Ramos (cell line): ENCODE data around the gene SUZ12.
"Not testable (repeated sequence)": the region's sequence is repeated elsewhere in the genome, so short reads cannot be mapped to it uniquely, and the experiment has no call there.

Source experiments
- in situ Hi-C: fragments of 300-500 bp; cut with MboI; formaldehyde crosslinking; loops from one replicate; pipeline ENCODE4 v1.14.3; 2022; ENCODE audit warnings: low sequenced_read_pairs; ENCODE audit not compliant: unreplicated experiment

The SUZ12 gene

GRCh38 chr17:32033223-32033622, 96.4 kb downstream of the SUZ12 start:
- in situ Hi-C loops, result no loop called here

GRCh38 chr17:32033812-32034211, 97.0 kb downstream of the SUZ12 start:
- in situ Hi-C loops, result not testable (repeated sequence)

GRCh38 chr17:32040246-32040645, 103.4 kb downstream of the SUZ12 start:
- in situ Hi-C loops, result not testable (repeated sequence)

GRCh38 chr17:32041306-32041875, 104.6 kb downstream of the SUZ12 start:
- in situ Hi-C loops, result not testable (repeated sequence)

- in situ Hi-C loops, result not testable (repeated sequence)
These were observed 105.5 kb downstream of the SUZ12 start for GRCh38 chr17:32042266-32042665.

- in situ Hi-C loops, result not testable (repeated sequence)
These were observed 108.8 kb downstream of the SUZ12 start for GRCh38 chr17:32045611-32046010.

- in situ Hi-C loops, result not testable (repeated sequence)
These were observed 110.9 kb downstream of the SUZ12 start for GRCh38 chr17:32047663-32048062.
